HEK293 (cell line): ENCODE data around the gene ORAI2.

Source experiments
- CTCF ChIA-PET: fragments of 350-600 bp; formaldehyde crosslinking; extraction: SDS; loops from one replicate; lab custom pipeline; 2021; ENCODE audit warnings: antibody characterized with exemption; lab: Yijun Ruan, JAX
- POLR2A ChIA-PET: fragments of 300-600 bp; formaldehyde crosslinking; extraction: SDS; loops from one replicate; lab custom pipeline; 2020; ENCODE audit warnings: antibody characterized with exemption, inconsistent platforms; lab: Yijun Ruan, JAX
- H3K27ac ChIP-seq: fragments of 200-500 bp; sonication (Bioruptor generic); 2 replicates; pipeline ENCODE4 v1.5.1; 2014; ENCODE audit warnings: low read depth, low read length, control low read depth, inconsistent platforms; ENCODE audit errors: extremely low read depth
- H3K36me3 ChIP-seq, 2 experiments: fragments of 200-500 bp in 1 of 2; sonication (Bioruptor generic) in 1 of 2; 1 replicate in 1 of 2; 2 replicates in 1 of 2; pipeline ENCODE4 v1.5.1; 2014 to 2017; ENCODE audit warnings: inconsistent platforms in 2 of 2, low read length in 2 of 2; ENCODE audit not compliant: control insufficient read depth in 2 of 2, insufficient read depth in 1 of 2
- H3K4me1 ChIP-seq: fragments of 200-500 bp; sonication (Bioruptor generic); 2 replicates; pipeline ENCODE4 v1.5.1; 2014; ENCODE audit warnings: mild to moderate bottlenecking, low read length, inconsistent platforms; ENCODE audit not compliant: control insufficient read depth, insufficient read depth
- H3K4me3 ChIP-seq: 2 replicates; pipeline ENCODE4 v1.5.1; 2011; ENCODE audit warnings: low read depth, mild to moderate bottlenecking, control low read depth, low read length, moderate library complexity
- H3K9me3 ChIP-seq: fragments of 200-500 bp; sonication (Bioruptor generic); 2 replicates; pipeline ENCODE4 v1.5.1; 2014; ENCODE audit warnings: low read depth, low read length, inconsistent platforms; ENCODE audit not compliant: control insufficient read depth, insufficient read depth
- AEBP2 ChIP-seq: fragments of 450-650 bp; formaldehyde crosslinking; IDR thresholded peaks from 2 replicates; pipeline ENCODE4 v1.5.1; 2016; ENCODE audit warnings: missing biosample characterization, missing genetic modification characterization, borderline replicate concordance
- EGR2 ChIP-seq: fragments of 450-650 bp; formaldehyde crosslinking; IDR thresholded peaks from 2 replicates; pipeline ENCODE4 v1.5.1; 2016; ENCODE audit warnings: low read depth, missing biosample characterization, missing genetic modification characterization
- MZF1 ChIP-seq: fragments of 450-650 bp; formaldehyde crosslinking; IDR thresholded peaks from 2 replicates; pipeline ENCODE4 v1.5.1; 2017; ENCODE audit warnings: missing biosample characterization, missing genetic modification characterization, borderline replicate concordance
- RBAK ChIP-seq: fragments of 450-650 bp; formaldehyde crosslinking; IDR thresholded peaks from 2 replicates; pipeline ENCODE4 v1.5.1; 2016; ENCODE audit warnings: missing biosample characterization, missing genetic modification characterization
- TRIM28 ChIP-seq: IDR thresholded peaks from 2 replicates; pipeline ENCODE4 v1.6.1; 2011; ENCODE audit warnings: low read length, control low read depth, borderline replicate concordance
- ZBTB8A ChIP-seq: fragments of 450-650 bp; formaldehyde crosslinking; IDR thresholded peaks from 2 replicates; pipeline ENCODE4 v1.5.1; 2016; ENCODE audit warnings: missing biosample characterization, missing genetic modification characterization
- ZNF10 ChIP-seq: fragments of 450-650 bp; formaldehyde crosslinking; IDR thresholded peaks from 2 replicates; pipeline ENCODE4 v1.5.1; 2017; ENCODE audit warnings: missing biosample characterization, missing genetic modification characterization
- ZNF140 ChIP-seq: fragments of 450-650 bp; formaldehyde crosslinking; IDR thresholded peaks from 2 replicates; pipeline ENCODE4 v1.5.1; 2016; ENCODE audit warnings: missing biosample characterization, missing genetic modification characterization
- ZNF248 ChIP-seq: fragments of 450-650 bp; formaldehyde crosslinking; IDR thresholded peaks from 2 replicates; pipeline ENCODE4 v1.5.1; 2017; ENCODE audit warnings: missing biosample characterization, missing genetic modification characterization
- ZNF302 ChIP-seq: fragments of 450-650 bp; formaldehyde crosslinking; IDR thresholded peaks from 2 replicates; pipeline ENCODE4 v1.5.1; 2016; ENCODE audit warnings: missing biosample characterization, missing genetic modification characterization, low read depth
- ZNF416 ChIP-seq: fragments of 450-650 bp; formaldehyde crosslinking; IDR thresholded peaks from 2 replicates; pipeline ENCODE4 v1.5.1; 2016; ENCODE audit warnings: missing biosample characterization, missing genetic modification characterization
- ZNF426 ChIP-seq: fragments of 450-650 bp; formaldehyde crosslinking; IDR thresholded peaks from 2 replicates; pipeline ENCODE4 v1.5.1; 2017; ENCODE audit warnings: missing biosample characterization, missing genetic modification characterization, mild to moderate bottlenecking, inconsistent platforms, moderate library complexity
- ZNF555 ChIP-seq: fragments of 450-650 bp; formaldehyde crosslinking; conservative IDR thresholded peaks from 2 replicates; pipeline ENCODE4 v1.5.1; 2017; ENCODE audit warnings: missing biosample characterization, mild to moderate bottlenecking, missing genetic modification characterization, inconsistent platforms
- ZNF560 ChIP-seq: fragments of 450-650 bp; formaldehyde crosslinking; IDR thresholded peaks from 2 replicates; pipeline ENCODE4 v1.5.1; 2017; ENCODE audit warnings: missing biosample characterization, missing genetic modification characterization, borderline replicate concordance
- ZNF600 ChIP-seq: fragments of 450-650 bp; formaldehyde crosslinking; IDR thresholded peaks from 2 replicates; pipeline ENCODE4 v1.5.1; 2016; ENCODE audit warnings: missing biosample characterization, missing genetic modification characterization
- ZNF623 ChIP-seq: fragments of 450-650 bp; formaldehyde crosslinking; IDR thresholded peaks from 2 replicates; pipeline ENCODE4 v1.5.1; 2016; ENCODE audit warnings: missing biosample characterization, missing genetic modification characterization
- ZNF76 ChIP-seq: fragments of 450-650 bp; formaldehyde crosslinking; IDR thresholded peaks from 2 replicates; pipeline ENCODE4; 2016; ENCODE audit warnings: low read depth, missing biosample characterization, missing genetic modification characterization, borderline replicate concordance
- ZNF791 ChIP-seq: fragments of 450-650 bp; formaldehyde crosslinking; IDR thresholded peaks from 2 replicates; pipeline ENCODE4 v1.5.1; 2016; ENCODE audit warnings: missing biosample characterization, missing genetic modification characterization
- ZNF830 ChIP-seq: fragments of 450-650 bp; IDR thresholded peaks from 2 replicates; pipeline ENCODE4 v1.5.0; 2018; ENCODE audit warnings: missing biosample characterization, missing genetic modification characterization, low read depth, mild to moderate bottlenecking, moderate library complexity
- ZXDB ChIP-seq: fragments of 450-650 bp; formaldehyde crosslinking; IDR thresholded peaks from 2 replicates; pipeline ENCODE4 v1.5.1; 2016; ENCODE audit warnings: missing biosample characterization, missing genetic modification characterization
- TF ChIP-seq, protein P1 (sequence below): fragments of 450-650 bp; formaldehyde crosslinking; IDR thresholded peaks from 2 replicates; pipeline ENCODE4 v1.5.1; 2017; ENCODE audit warnings: missing biosample characterization, missing genetic modification characterization
- TF ChIP-seq, protein P2 (sequence below): fragments of 450-650 bp; formaldehyde crosslinking; IDR thresholded peaks from 2 replicates; pipeline ENCODE4; 2016; ENCODE audit warnings: missing biosample characterization, missing genetic modification characterization

Gene ORAI2

DNA sequence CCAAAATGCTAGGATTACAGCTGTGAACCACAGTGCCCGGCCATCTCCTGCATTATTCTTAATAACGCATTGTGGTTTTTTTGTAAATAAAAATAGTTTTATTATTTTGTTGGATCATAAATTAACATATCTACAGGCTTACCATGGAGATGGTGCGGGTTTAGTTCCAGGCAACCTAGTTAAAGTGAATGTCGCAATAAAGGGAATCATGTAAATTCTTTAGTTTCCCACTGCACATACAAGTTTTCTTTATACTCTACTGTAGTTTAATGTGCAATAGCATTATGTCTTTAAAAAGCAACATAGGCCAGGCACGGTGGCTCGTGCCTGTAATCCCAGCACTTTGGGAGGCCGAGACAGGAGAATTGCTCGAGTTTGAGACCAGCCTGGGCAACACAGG lies 34.8 kb upstream of the ORAI2 start (continued):
- TF ChIP-seq MZF1 (tag by site-specific recombination) (no peak), RBAK (no peak), ZNF600 (tag by site-specific recombination) (no peak), ZNF791 (tag by site-specific recombination) (no peak), EGR2 (no peak), ZNF248 (tag by site-specific recombination) (no peak)
- TF ChIP-seq, protein P1, sequence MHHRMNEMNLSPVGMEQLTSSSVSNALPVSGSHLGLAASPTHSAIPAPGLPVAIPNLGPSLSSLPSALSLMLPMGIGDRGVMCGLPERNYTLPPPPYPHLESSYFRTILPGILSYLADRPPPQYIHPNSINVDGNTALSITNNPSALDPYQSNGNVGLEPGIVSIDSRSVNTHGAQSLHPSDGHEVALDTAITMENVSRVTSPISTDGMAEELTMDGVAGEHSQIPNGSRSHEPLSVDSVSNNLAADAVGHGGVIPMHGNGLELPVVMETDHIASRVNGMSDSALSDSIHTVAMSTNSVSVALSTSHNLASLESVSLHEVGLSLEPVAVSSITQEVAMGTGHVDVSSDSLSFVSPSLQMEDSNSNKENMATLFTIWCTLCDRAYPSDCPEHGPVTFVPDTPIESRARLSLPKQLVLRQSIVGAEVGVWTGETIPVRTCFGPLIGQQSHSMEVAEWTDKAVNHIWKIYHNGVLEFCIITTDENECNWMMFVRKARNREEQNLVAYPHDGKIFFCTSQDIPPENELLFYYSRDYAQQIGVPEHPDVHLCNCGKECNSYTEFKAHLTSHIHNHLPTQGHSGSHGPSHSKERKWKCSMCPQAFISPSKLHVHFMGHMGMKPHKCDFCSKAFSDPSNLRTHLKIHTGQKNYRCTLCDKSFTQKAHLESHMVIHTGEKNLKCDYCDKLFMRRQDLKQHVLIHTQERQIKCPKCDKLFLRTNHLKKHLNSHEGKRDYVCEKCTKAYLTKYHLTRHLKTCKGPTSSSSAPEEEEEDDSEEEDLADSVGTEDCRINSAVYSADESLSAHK (tag by site-specific recombination) = no peak

GRCh38 chr7:102400360-102400759 lies 33.0 kb upstream of the ORAI2 start:
- POLR2A ChIA-PET = no interaction called here
- Histone ChIP-seq H3K4me3 (no peak overlapping the region), H3K36me3 (peaks cover 48 to 66% of the 10 kb centered on the region in 2 experiments), H3K9me3 (no peaks in the 10 kb centered on the region), H3K4me1 (no peaks in the 10 kb centered on the region), H3K27ac (no peak overlapping the region)
- TF ChIP-seq ZNF140 (tag by site-specific recombination) (no peak), ZXDB (no peak), AEBP2 (tag by site-specific recombination) (no peak), TRIM28 (no peak), ZBTB8A (tag by site-specific recombination) (no peak), ZNF76 (tag by site-specific recombination) (no peak), ZNF555 (tag by site-specific recombination) (no peak), ZNF560 (tag by site-specific recombination) (no peak), ZNF10 (tag by site-specific recombination) (no peak), ZNF302 (tag by site-specific recombination) (no peak), ZNF623 (tag by site-specific recombination) (no peak), ZNF416 (no peak), ZNF830 (no peak), ZNF426 (no peak)
- TF ChIP-seq, protein P2, sequence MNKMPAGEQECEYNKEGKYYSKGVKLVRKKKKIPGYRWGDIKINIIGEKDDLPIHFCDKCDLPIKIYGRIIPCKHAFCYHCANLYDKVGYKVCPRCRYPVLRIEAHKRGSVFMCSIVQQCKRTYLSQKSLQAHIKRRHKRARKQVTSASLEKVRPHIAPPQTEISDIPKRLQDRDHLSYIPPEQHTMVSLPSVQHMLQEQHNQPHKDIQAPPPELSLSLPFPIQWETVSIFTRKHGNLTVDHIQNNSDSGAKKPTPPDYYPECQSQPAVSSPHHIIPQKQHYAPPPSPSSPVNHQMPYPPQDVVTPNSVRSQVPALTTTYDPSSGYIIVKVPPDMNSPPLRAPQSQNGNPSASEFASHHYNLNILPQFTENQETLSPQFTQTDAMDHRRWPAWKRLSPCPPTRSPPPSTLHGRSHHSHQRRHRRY (tag by site-specific recombination) = no peak
- CTCF ChIA-PET = interaction anchor here (0.7 to 1.0 kb wide), 2 partner anchors 50 to 67 kb away, joined by 4 to 6 read pairs; no protein-coding TSS in a partner anchor
